Measurements from ENCODE around the gene VAMP4. TPM values are rescaled to one million over a fixed set of nuclear protein-coding genes. Genes with fewer than 3 reads are reported as not detected.

The VAMP4 gene
- total and polyA plus RNA-seq, 10 of the 15 experiments (the other 5 are each of a cell fraction or from before 2014, with no cell fraction given) = 0.90 to 7.9 (median 4.3) TPM

DNA sequence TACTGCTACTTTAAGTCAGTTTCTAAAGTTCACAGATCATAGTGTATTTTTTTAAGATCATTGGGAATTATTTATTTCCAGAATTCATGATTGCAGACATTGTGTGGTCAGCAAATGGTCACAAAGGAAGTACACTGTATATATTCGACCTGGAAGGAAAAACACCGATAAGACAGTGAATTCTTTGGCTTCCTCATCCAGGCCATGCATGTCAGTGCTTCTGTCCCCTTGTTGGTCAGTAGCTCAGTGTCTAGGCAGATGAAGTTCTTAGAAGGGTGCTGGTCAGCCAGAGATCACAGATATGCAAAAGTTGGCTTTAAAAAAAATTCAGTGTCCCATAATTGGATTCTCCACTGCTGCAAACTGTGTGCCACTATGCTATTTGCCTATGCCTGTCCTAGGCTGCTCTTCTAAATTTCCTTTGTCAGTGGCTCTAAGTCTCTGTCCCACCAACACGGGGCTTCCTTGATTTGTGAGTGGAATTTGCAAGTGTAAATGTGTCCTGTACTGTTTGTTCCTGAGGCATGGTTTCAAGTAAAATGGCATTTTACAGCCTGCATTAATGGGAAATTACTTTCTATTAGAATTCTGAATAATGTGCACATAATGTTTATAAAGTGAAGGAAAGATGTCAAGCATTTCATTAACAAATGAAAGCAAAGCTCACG is 12.0 kb upstream of the VAMP4 start:
- TF ChIP-seq SMAD1 (IDR thresholded peaks at IDR 0.05; ENCODE audit: low read depth, partially characterized antibody) (no peak), PKNOX1 (IDR thresholded peaks at IDR 0.05) (no peak), MTA2 (IDR thresholded peaks at IDR 0.05; ENCODE audit: low read depth) (no peak), MTA3 (IDR thresholded peaks at IDR 0.05; ENCODE audit: borderline replicate concordance, low read length) (no peak), RELA (IDR thresholded peaks at IDR 0.05; ENCODE audit: borderline replicate concordance, partially characterized antibody) (no peak)
- Histone ChIP-seq H3K27ac (ENCODE audit: control insufficient read depth, insufficient read depth) (no peak overlapping the region), H4K20me1 (ENCODE audit: control insufficient read depth, insufficient read depth) (no peaks in the 10 kb centered on the region), H3K4me2 (ENCODE audit: control insufficient read depth, insufficient read depth) (no peak overlapping the region), H3K27me3 (replicated peaks in 1 of 2; ENCODE audit: control insufficient read depth in 2 of 2, insufficient read depth in 2 of 2, low read length in 1 of 2) (no peaks in the 10 kb centered on the region; a peak in 1 of 4 replicates), H3K79me2 (ENCODE audit: control insufficient read depth, insufficient read depth, low read length) (no peaks in the 10 kb centered on the region), H3K4me1 (ENCODE audit: control insufficient read depth, insufficient read depth, low read length) (no peaks in the 10 kb centered on the region), H3K9me3 (replicated peaks; ENCODE audit: control insufficient read depth, insufficient read depth, low read length) (no peaks in the 10 kb centered on the region), H2AFZ (ENCODE audit: control insufficient read depth, low read depth, low read length) (0 out of 2 replicates have a peak overlapping the region, but pooled peaks have one; percentile 4), H3K4me3 (no peak overlapping the region), H3K9ac (ENCODE audit: control insufficient read depth, insufficient read depth, low read length) (no peak overlapping the region), H3K36me3 (ENCODE audit: control insufficient read depth in 2 of 2, insufficient read depth in 2 of 2, low read length in 1 of 2) (no peaks in the 10 kb centered on the region)
- ATAC-seq = no peak
- DNase-seq (ENCODE audit: low read depth, low spot score) = no peak
- in situ Hi-C loops (cut with MboI) = no loop called here
- ChIA-PET CTCF (interaction anchor here (1.6 kb wide), 1 partner anchor 11 kb away, joined by 9 read pairs; the partner anchor contains the start of gene VAMP4), SMC1A (ENCODE audit: uncharacterized antibody, unreplicated experiment) (interaction anchor here (0.8 kb wide), 1 partner anchor 10 kb away, joined by 3 read pairs; no protein-coding TSS in a partner anchor), POLR2A (no interaction called here), RAD21 (ENCODE audit: unreplicated experiment) (no interaction called here)
- intact Hi-C loops (cut with micrococcal nuclease; ENCODE audit: unreplicated experiment) = no loop called here
- BruUV-seq (replicated peaks) = no TSS peak
- FAIRE-seq = no peak
- 31% methylated on average over 4 of the region's 4 CpGs for WGBS (ENCODE audit: insufficient coverage, insufficient replicate concordance, low lambda C conversion rate, missing lambda C conversion rate)

GRCh38 chr1:171753182-171753581 is 11.3 kb upstream of the VAMP4 start:
- POLR2A ChIA-PET = no interaction called here
- Histone ChIP-seq H3K27me3 (replicated peaks in 1 of 2; ENCODE audit: control insufficient read depth in 2 of 2, insufficient read depth in 2 of 2, low read length in 1 of 2) (no peaks in the 10 kb centered on the region; a peak in 1 of 4 replicates), H3K4me2 (ENCODE audit: control insufficient read depth, insufficient read depth) (no peak overlapping the region), H2AFZ (ENCODE audit: control insufficient read depth, low read depth, low read length) (no peak overlapping the region), H3K36me3 (ENCODE audit: control insufficient read depth in 2 of 2, insufficient read depth in 2 of 2, low read length in 1 of 2) (no peaks in the 10 kb centered on the region), H3K27ac (ENCODE audit: control insufficient read depth, insufficient read depth) (no peak overlapping the region), H3K9ac (ENCODE audit: control insufficient read depth, insufficient read depth, low read length) (no peak overlapping the region), H3K4me3 (no peak overlapping the region), H3K79me2 (ENCODE audit: control insufficient read depth, insufficient read depth, low read length) (no peaks in the 10 kb centered on the region), H3K9me3 (replicated peaks; ENCODE audit: control insufficient read depth, insufficient read depth, low read length) (no peaks in the 10 kb centered on the region), H4K20me1 (ENCODE audit: control insufficient read depth, insufficient read depth) (no peaks in the 10 kb centered on the region), H3K4me1 (ENCODE audit: control insufficient read depth, insufficient read depth, low read length) (no peaks in the 10 kb centered on the region)
- intact Hi-C loops (cut with micrococcal nuclease; ENCODE audit: unreplicated experiment) (no loop called here), in situ Hi-C loops (cut with MboI) (no loop called here)
- no peak for ATAC-seq
- CTCF ChIA-PET = no interaction called here
- TF ChIP-seq MYC (IDR thresholded peaks at IDR 0.05; ENCODE audit: insufficient read depth, insufficient read length, insufficient replicate concordance, low read length, severe bottlenecking) = no peak
- TF ChIP-seq TCF12 (IDR thresholded peaks at IDR 0.05; ENCODE audit: low read depth, low read length) = no peak
- TF ChIP-seq SIN3A (IDR thresholded peaks at IDR 0.05; ENCODE audit: low read depth, low read length) = no peak
- TF ChIP-seq ZSCAN29 (IDR thresholded peaks at IDR 0.05) = no peak
- TF ChIP-seq TARDBP (IDR thresholded peaks at IDR 0.05; ENCODE audit: borderline replicate concordance) = no peak
- TF ChIP-seq SPI1 (IDR thresholded peaks at IDR 0.05; ENCODE audit: borderline replicate concordance, insufficient read depth, low read depth, low read length) = no peak
- TF ChIP-seq PAX8 (IDR thresholded peaks at IDR 0.05) = no peak
- no peak for TF ChIP-seq IKZF1 (conservative IDR thresholded peaks at IDR 0.05)
- TF ChIP-seq, protein P1, sequence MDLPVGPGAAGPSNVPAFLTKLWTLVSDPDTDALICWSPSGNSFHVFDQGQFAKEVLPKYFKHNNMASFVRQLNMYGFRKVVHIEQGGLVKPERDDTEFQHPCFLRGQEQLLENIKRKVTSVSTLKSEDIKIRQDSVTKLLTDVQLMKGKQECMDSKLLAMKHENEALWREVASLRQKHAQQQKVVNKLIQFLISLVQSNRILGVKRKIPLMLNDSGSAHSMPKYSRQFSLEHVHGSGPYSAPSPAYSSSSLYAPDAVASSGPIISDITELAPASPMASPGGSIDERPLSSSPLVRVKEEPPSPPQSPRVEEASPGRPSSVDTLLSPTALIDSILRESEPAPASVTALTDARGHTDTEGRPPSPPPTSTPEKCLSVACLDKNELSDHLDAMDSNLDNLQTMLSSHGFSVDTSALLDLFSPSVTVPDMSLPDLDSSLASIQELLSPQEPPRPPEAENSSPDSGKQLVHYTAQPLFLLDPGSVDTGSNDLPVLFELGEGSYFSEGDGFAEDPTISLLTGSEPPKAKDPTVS (IDR thresholded peaks at IDR 0.05; ENCODE audit: low read depth, low read length) = no peak
- no peak for TF ChIP-seq LARP7 (IDR thresholded peaks at IDR 0.05)
- TF ChIP-seq GABPA (IDR thresholded peaks at IDR 0.05; ENCODE audit: low read depth) = no peak
- WGBS (ENCODE audit: insufficient coverage, insufficient replicate concordance, low lambda C conversion rate, missing lambda C conversion rate) = 68% methylated on average over 2 of the region's 2 CpGs
- RAD21 ChIA-PET (ENCODE audit: unreplicated experiment) = no interaction called here
- FAIRE-seq = no peak
- no peak for DNase-seq (ENCODE audit: low read depth, low spot score)
- SMC1A ChIA-PET (ENCODE audit: uncharacterized antibody, unreplicated experiment) = no interaction called here
- no TSS peak for BruUV-seq (replicated peaks)
